GM18526 (cell line): ENCODE results near the gene TSHZ3.

Experiments
- POLR2A ChIP-seq: IDR thresholded peaks from 3 replicates; pipeline ENCODE4 v1.6.1; 2011; ENCODE audit not compliant: insufficient read length; ENCODE audit errors: extremely low read depth

The TSHZ3 gene

GRCh38 chr19:31330761-31331160 lies 18.5 kb downstream of the TSHZ3 start:
- no peak for TF ChIP-seq POLR2A

- TF ChIP-seq POLR2A, result no peak
Measured at GRCh38 chr19:31330237-31330636, 19.0 kb downstream of the TSHZ3 start.

GRCh38 chr19:31329819-31330218 lies 19.4 kb downstream of the TSHZ3 start:
- no peak for TF ChIP-seq POLR2A

- TF ChIP-seq POLR2A, result no peak
Measured at GRCh38 chr19:31328238-31328637, 21.0 kb downstream of the TSHZ3 start.

- no peak for TF ChIP-seq POLR2A
Measured at GRCh38 chr19:31326329-31327028, 22.8 kb downstream of the TSHZ3 start.

GRCh38 chr19:31325342-31325741 lies 23.9 kb downstream of the TSHZ3 start:
- no peak for TF ChIP-seq POLR2A

GRCh38 chr19:31319465-31319864 lies 29.8 kb downstream of the TSHZ3 start:
- TF ChIP-seq POLR2A, result no peak

- no peak for TF ChIP-seq POLR2A
Measured at GRCh38 chr19:31318790-31319425, 30.3 kb downstream of the TSHZ3 start.

- TF ChIP-seq POLR2A, result no peak
Measured at GRCh38 chr19:31317570-31317969, 31.7 kb downstream of the TSHZ3 start.

- TF ChIP-seq POLR2A, result no peak
Measured at GRCh38 chr19:31317093-31317492, 32.1 kb downstream of the TSHZ3 start.

GRCh38 chr19:31316201-31316951 lies 32.9 kb downstream of the TSHZ3 start:
- no peak for TF ChIP-seq POLR2A

GRCh38 chr19:31315652-31316051 lies 33.6 kb downstream of the TSHZ3 start:
- no peak for TF ChIP-seq POLR2A

GRCh38 chr19:31314849-31315629 lies 34.2 kb downstream of the TSHZ3 start:
- no peak for TF ChIP-seq POLR2A

GRCh38 chr19:31314156-31314555 lies 35.1 kb downstream of the TSHZ3 start:
- no peak for TF ChIP-seq POLR2A

GRCh38 chr19:31313291-31314030 lies 35.8 kb downstream of the TSHZ3 start:
- TF ChIP-seq POLR2A, result no peak
